HTR-8/SVneo (cell line): ENCODE data around the gene RSU1.
"Not testable (repeated sequence)": the region's sequence is repeated elsewhere in the genome, so short reads cannot be mapped to it uniquely, and the experiment has no call there.

Experiments
- DNase-seq: peaks from one replicate; pipeline ENCODE4 v3.0.0; 2011; ENCODE audit warnings: low spot score, mixed read lengths; ENCODE audit not compliant: insufficient read length
- FAIRE-seq: peaks from 2 replicates; lab custom pipeline; 2011; peaks lifted over from hg19 to GRCh38; lab: Jason Lieb, UNC

Gene RSU1

GRCh38 chr10:16789261-16789660 lies 28.0 kb downstream of the RSU1 start:
- no peak for DNase-seq
- no peak for FAIRE-seq

GRCh38 chr10:16788778-16789177 lies 28.4 kb downstream of the RSU1 start:
- DNase-seq (no peak), FAIRE-seq (no peak)

GRCh38 chr10:16788125-16788524 lies 29.1 kb downstream of the RSU1 start:
- no peak for DNase-seq
- FAIRE-seq = no peak

DNA sequence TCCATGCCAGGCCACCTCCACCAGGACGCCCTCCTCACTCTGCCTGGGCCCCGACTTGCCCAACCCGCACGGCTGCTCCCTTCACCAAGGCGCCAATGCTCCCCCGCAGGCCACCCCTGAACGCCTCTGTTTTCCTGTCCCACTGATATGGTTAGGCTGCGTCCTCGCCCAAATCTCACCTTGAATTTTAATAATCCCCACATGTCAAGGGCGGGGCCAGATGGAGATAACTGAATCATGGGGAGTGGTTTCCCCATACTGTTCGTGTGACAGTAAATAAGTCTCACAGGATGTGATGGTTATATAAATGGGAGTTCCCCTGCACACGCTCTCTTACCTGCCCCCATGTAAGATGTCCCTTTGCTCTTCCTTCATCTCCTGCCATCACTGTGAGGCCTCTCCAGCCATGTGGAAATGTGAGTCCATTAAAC lies 29.8 kb downstream of the RSU1 start:
- DNase-seq = no peak
- FAIRE-seq = no peak

- FAIRE-seq = no peak
- no peak for DNase-seq
These were observed 36.8 kb downstream of the RSU1 start for GRCh38 chr10:16780338-16780880.

GRCh38 chr10:16779384-16779915 lies 37.8 kb downstream of the RSU1 start:
- no peak for DNase-seq
- no peak for FAIRE-seq

DNA sequence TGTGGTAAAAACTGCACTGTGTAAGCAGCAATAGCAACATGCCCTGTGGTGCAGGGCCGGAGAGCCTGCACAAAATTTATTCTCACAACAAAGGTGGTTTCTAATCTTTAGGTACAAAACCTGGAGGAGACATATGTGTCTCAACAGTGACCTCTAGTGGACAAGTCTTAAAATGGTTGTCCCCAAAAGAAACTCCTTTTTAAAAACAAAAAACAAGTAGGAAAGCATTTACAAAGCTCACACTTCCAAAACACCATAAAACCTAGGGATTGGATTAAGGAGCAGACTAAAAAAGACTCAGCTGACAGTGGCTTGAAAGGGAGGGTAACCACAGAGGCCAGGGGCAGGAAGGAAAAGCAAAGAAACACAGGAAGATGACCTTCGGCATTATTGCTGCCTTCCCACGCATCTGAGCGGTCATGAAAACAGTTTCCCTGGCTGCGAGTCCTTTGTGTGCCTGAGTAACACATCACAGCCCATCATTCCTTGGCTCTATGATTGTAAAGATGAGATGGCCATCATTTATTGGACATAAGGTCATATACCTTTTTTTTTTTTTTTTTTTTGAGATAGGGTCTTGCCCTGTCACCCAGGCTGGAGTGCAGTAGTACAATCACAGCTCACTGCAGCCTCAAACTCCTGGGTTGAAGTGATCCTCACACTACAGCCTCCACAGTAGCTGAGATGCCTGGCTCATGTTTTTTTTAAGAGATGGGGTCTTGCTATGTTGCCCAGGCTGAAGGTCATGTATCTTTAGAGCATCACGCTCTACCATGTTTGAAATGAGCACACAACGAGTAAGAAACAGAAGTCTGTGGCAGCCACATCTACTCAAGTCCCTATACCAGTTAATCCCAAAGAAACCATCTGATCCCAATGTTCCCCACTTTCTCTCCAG lies 39.5 kb downstream of the RSU1 start:
- FAIRE-seq (no peak), DNase-seq (peak; percentile 37)

DNA sequence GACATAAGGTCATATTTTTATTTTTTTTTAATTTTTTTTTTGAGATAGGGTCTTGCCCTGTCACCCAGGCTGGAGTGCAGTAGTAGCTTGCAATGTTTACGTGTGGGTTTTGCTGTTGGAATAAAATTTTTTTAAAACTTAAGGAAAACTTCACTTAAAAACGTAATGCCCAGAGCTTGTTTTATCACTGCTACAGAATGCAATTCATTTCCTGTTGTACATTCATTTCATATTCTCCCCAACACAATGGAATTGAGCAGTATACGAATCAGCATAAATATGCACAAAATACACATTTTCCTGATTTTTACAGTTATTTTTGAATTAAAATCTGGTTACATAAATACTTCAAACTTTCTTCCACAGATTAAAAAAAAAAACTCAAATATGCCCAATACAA lies 40.3 kb downstream of the RSU1 start:
- FAIRE-seq (no peak), DNase-seq (no peak)

DNA sequence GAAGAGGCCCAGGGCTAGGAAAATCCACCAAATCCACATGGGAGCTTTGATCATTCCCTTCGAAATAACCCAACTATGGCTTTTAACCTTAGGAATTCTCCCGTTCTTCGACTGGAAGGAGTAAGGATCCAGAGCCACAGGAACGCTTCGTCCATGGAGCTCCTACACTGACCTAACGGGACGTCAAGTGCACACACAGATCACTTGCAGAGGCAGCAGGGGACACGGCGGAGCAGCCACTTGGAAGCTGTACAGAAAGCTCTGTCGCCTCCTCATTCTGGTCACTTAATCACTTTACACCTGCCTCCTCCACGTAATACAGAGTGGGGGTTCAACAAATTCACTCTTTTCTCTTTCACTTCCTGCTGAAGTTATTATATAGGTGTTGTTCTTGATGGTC lies 43.9 kb downstream of the RSU1 start:
- DNase-seq = no peak
- no peak for FAIRE-seq

- no peak for DNase-seq
These were observed 46.6 kb downstream of the RSU1 start for GRCh38 chr10:16770670-16771069.

DNA sequence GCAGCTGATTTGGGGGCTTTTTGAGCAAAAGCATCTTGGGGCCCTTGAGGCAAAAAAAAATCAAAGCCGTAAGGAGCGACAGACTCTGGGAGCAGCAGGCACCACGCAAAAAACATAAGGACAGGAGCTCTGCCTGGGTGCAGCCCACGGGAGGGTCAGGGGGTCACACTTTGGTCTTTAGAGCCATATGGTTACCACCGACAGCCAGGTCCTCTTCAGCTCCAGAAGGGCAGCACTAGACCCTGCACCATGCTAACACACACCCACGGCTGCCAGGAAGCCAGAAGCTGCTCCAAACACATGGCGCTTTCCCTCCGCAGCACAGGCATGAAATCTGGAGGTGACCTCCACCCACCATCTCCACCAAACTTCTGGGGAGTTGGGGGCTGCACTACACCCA lies 47.1 kb downstream of the RSU1 start:
- DNase-seq (no peak), FAIRE-seq (no peak)

More at GRCh38 chr10:16770670-16771069, 46.6 kb downstream of the RSU1 start:
- no peak for FAIRE-seq

DNA sequence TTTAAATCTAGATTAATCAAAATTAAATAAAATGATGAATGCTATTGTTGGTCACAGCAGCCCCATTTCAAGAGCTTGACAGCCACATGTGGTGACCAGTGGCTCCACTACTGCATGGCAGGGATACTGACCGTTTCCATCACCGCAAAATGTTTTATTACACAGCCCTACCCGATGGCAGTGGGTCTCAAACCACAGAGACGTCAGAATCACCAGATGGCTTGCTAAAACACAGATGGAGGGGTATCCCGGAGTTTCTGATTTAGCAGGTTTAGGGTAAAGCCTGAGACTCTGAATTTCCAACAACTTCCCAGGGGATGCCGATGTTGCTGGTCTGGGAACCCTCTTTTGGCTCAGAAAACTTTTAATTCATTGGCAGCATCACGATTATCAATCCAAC lies 47.9 kb downstream of the RSU1 start:
- FAIRE-seq = no peak
- DNase-seq = no peak

GRCh38 chr10:16768702-16769101 lies 48.5 kb downstream of the RSU1 start:
- DNase-seq (no peak), FAIRE-seq (no peak)

GRCh38 chr10:16765509-16766375 lies 51.5 kb downstream of the RSU1 start:
- no peak for FAIRE-seq
- DNase-seq = no peak

GRCh38 chr10:16761300-16761699 lies 55.9 kb downstream of the RSU1 start:
- FAIRE-seq (no peak), DNase-seq (no peak)

- peak; percentile 76 for FAIRE-seq
- no peak for DNase-seq
These were observed 60.5 kb downstream of the RSU1 start for GRCh38 chr10:16756561-16757221.

DNA sequence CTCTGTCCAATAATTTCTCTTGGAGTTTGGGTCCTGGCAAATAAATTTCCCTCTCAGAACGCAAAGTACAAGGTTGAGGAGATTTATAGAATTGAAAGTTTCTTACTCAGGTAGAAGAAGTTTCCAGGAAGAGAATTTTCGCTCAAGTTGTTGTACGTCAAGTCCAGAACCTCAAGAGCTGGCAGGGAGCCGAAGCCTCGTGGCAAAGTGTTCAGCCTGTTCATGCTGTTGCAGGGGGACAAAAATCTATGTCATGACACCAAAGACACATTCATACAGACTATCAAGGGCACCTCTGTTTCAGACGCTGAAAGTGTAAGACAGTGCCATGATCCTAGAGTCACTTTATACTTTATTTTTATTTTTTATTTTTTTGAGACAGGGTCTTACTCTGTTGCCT lies 62.5 kb downstream of the RSU1 start:
- no peak for FAIRE-seq
- DNase-seq = no peak

DNA sequence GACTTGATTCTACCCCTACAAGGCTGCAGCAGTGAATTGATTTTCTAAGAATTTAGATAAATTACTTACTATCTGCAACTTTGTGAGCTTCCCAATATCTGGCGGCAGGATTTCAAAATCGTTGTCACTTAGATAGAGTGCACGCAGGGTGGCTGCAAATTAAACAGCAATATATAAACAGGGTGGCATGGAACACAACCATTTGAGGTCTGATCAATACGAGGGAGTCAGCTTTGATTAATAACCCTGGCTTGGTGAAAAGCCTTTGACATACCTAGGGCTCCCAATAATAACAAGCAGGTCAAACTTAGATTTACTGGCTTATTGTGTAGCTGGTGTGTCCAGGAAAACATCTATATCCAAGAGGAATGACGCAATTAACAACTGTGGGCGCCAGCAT lies 64.4 kb downstream of the RSU1 start:
- DNase-seq, FAIRE-seq: not testable (repeated sequence)

- FAIRE-seq (no peak), DNase-seq (no peak)
These were observed 65.1 kb downstream of the RSU1 start for GRCh38 chr10:16752099-16752498.

DNA sequence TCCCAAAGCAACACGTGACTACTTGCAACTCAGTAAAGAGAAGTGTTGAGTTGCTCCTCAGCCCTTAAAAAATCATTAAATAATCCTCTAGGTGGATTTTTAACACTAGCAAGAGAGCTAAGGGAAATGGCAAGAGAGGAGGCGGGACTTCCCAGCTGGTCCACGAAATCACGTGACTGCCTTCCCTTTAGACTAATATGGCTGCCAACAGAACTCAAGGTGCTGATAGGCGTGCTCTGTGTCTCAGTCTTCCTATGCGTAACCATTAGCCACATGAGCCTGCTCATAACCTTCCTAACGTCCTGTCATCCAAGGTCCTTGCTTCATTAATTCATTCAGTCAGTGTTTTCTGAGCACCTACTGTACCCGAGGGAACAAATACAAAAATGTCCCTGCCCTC lies 66.0 kb downstream of the RSU1 start:
- FAIRE-seq (no peak), DNase-seq (no peak)
